K562 (cell line): ENCODE data around the gene CACNA1I. TPM values are rescaled to one million over a fixed set of nuclear protein-coding genes. Genes with fewer than 3 reads are reported as not detected.

ENCODE experiments used
- ATAC-seq: fragments of 200-7000 bp; cut with Tn5 transposase; 3 replicates; pipeline ENCODE4 v1.9.1; 2020; ENCODE audit warnings: moderate library complexity
- BruUV-seq: library from RNA; stranded (reverse); fragments of 400-500 nt; replicated peaks from 2 replicates; lab custom pipeline; 2021; lab: Mats Ljungman, UMichigan
- CTCF ChIA-PET: fragments of 300-600 bp; formaldehyde crosslinking; extraction: SDS; loops from one replicate; lab custom pipeline; 2021; ENCODE audit warnings: low intra/inter-chr PET ratio; lab: Yijun Ruan, JAX
- POLR2A ChIA-PET: fragments of 300-600, 350-650 bp; sonication (Branson Sonifier 250); formaldehyde crosslinking; extraction: SDS; loops from one replicate; lab custom pipeline; 2021; ENCODE audit warnings: antibody characterized with exemption, inconsistent platforms; lab: Yijun Ruan, JAX
- DNase-seq, 4 experiments: peaks; one replicate each; pipeline versions ENCODE4 v3.0.0 to v3.0.0-alpha.2; 2011 to 2018; ENCODE audit warnings: low spot score in 3 of 4, mixed read lengths in 3 of 4; ENCODE audit errors: extremely low read depth in 1 of 4
- FAIRE-seq: peaks from 2 replicates; lab custom pipeline; 2011; peaks lifted over from hg19 to GRCh38; lab: Jason Lieb, UNC
- H2AFZ ChIP-seq: 2 replicates; pipeline ENCODE4 v1.6.0; 2011; ENCODE audit warnings: low read depth, low read length, control low read depth, inconsistent platforms
- H3K27ac ChIP-seq: fragments of 200-600 bp; 3 replicates; pipeline ENCODE4 v1.8.0; 2011; ENCODE audit warnings: low read depth, mild to moderate bottlenecking, control low read depth, inconsistent platforms, low read length, moderate library complexity, mixed read lengths; ENCODE audit errors: extremely low read depth
- H3K27me3 ChIP-seq, 2 experiments: fragments of 300-600 bp in 1 of 2; 2 replicates in 1 of 2; 3 replicates in 1 of 2; pipeline versions ENCODE4 v1.6.0 to v1.8.0; 2011; ENCODE audit warnings: inconsistent platforms in 2 of 2, low read length in 2 of 2, mild to moderate bottlenecking in 1 of 2, mixed read lengths in 1 of 2, moderate library complexity in 1 of 2; ENCODE audit not compliant: control insufficient read depth in 2 of 2, insufficient read depth in 2 of 2
- H3K36me3 ChIP-seq: fragments of 300-600 bp; 3 replicates; pipeline ENCODE4 v1.8.0; 2011; ENCODE audit warnings: mild to moderate bottlenecking, low read length, inconsistent platforms; ENCODE audit not compliant: control insufficient read depth, insufficient read depth
- H3K4me1 ChIP-seq, 2 experiments: fragments of 200-600 bp in 1 of 2; replicated peaks in 1 of 2; 2 replicates in 1 of 2; 3 replicates in 1 of 2; pipeline versions ENCODE4 v1.5.1 to v1.8.0; 2011; ENCODE audit warnings: inconsistent platforms in 2 of 2, low read length in 2 of 2, mild to moderate bottlenecking in 1 of 2, mixed read lengths in 1 of 2, moderate library complexity in 1 of 2; ENCODE audit not compliant: control insufficient read depth in 2 of 2, insufficient read depth in 2 of 2
- H3K4me2 ChIP-seq: 2 replicates; pipeline ENCODE4 v1.6.1; 2011; ENCODE audit warnings: low read length, control low read depth, inconsistent platforms, mixed read lengths; ENCODE audit not compliant: insufficient read depth
- H3K4me3 ChIP-seq: fragments of 200-600 bp; sonication (generic), shearing (Covaris generic); 2 replicates; pipeline ENCODE4 v1.5.1; 2016; ENCODE audit warnings: control low read depth, inconsistent platforms
- H3K79me2 ChIP-seq: fragments of 200-600 bp; 3 replicates; pipeline ENCODE4 v1.8.0; 2011; ENCODE audit warnings: low read length, inconsistent platforms; ENCODE audit not compliant: control insufficient read depth, insufficient read depth
- H3K9ac ChIP-seq, 2 experiments: 2 replicates each; pipeline versions ENCODE4 v1.6.0 to v1.6.1; 2011; ENCODE audit warnings: low read depth in 2 of 2, low read length in 2 of 2, control low read depth in 1 of 2, inconsistent platforms in 1 of 2, mild to moderate bottlenecking in 1 of 2, mixed read lengths in 1 of 2; ENCODE audit not compliant: insufficient read depth in 1 of 2
- H3K9me1 ChIP-seq: one replicate; pipeline ENCODE4 v1.6.0; 2011; ENCODE audit warnings: inconsistent platforms, mild to moderate bottlenecking, low read length, moderate library complexity; ENCODE audit not compliant: control insufficient read depth, insufficient read depth
- H3K9me3 ChIP-seq: replicated peaks from 2 replicates; pipeline ENCODE4 v1.5.1; 2011; ENCODE audit warnings: low read depth, low read length, inconsistent platforms; ENCODE audit not compliant: control insufficient read depth, insufficient read depth
- H4K20me1 ChIP-seq: replicated peaks from 2 replicates; pipeline ENCODE4 v1.6.1; 2011; ENCODE audit warnings: low read length, inconsistent platforms, mixed read lengths; ENCODE audit not compliant: control insufficient read depth, insufficient read depth
- EGR1 ChIP-seq: fragments of 450-650 bp; conservative IDR thresholded peaks from 2 replicates; pipeline ENCODE4 v1.6.1; 2017; ENCODE audit warnings: mild to moderate bottlenecking
- JUND ChIP-seq, 2 experiments: IDR thresholded peaks; 2 replicates in 1 of 2; 3 replicates in 1 of 2; pipeline ENCODE4 v1.6.1; 2011; ENCODE audit warnings: borderline replicate concordance in 2 of 2, low read depth in 2 of 2, low read length in 2 of 2, improper control_type of control experiment in 1 of 2, missing biosample characterization in 1 of 2, missing genetic modification characterization in 1 of 2, missing genetic modification reagents in 1 of 2
- SETDB1 ChIP-seq: IDR thresholded peaks from one replicate; pipeline ENCODE4 v1.6.1; 2012; ENCODE audit warnings: low read length, control low read depth, inconsistent platforms
- TCF15 ChIP-seq: fragments of 250-450 bp; sonication (Bioruptor Pico); IDR thresholded peaks from 2 replicates; pipeline ENCODE4 v1.8.0; 2022; ENCODE audit warnings: moderate library complexity, mild to moderate bottlenecking, inconsistent platforms
- ZKSCAN1 ChIP-seq: fragments of 150-350 bp; IDR thresholded peaks from 2 replicates; pipeline ENCODE4 v1.6.1; 2016; ENCODE audit warnings: low read depth, low read length
- ZNF347 ChIP-seq: fragments of 450-650 bp; formaldehyde crosslinking; IDR thresholded peaks from 2 replicates; pipeline ENCODE4 v1.4.0; 2020; ENCODE audit warnings: low read depth, mild to moderate bottlenecking, moderate library complexity
- WGBS: fragments of 100-300 bp; shearing (Covaris generic); methylation state at CpG from one replicate; pipeline ENCODE4 v1.1.6; 2016; ENCODE audit warnings: low coverage, mixed read lengths; ENCODE audit not compliant: insufficient coverage; ENCODE audit errors: missing lambda C conversion rate; 5-methylcytosine and 5-hydroxymethylcytosine counted together
- in situ Hi-C: fragments of 300-500 bp; cut with MboI; formaldehyde crosslinking; loops from 4 replicates; pipeline ENCODE4 v1.15.0; 2018; ENCODE audit warnings: inconsistent platforms, mixed read lengths
- intact Hi-C: fragments of 100-400 bp; cut with micrococcal nuclease; formaldehyde crosslinking; loops from 2 replicates; pipeline ENCODE4 v1.14.2; 2022
- polyA plus RNA-seq, 8 experiments: library from polyadenylated mRNA; depleted of rRNA in 4 of 8; stranded (reverse) in 5 of 8; unstranded in 3 of 8; fragments of >200 nt; fragmentation: Nextera tagmentation in 2 of 8; fragmentation: Illumina TruSeq in 1 of 8; extraction: Ambion mirVana in 2 of 8; extraction: Trizol in 1 of 8; gene quantifications; 2 replicates each; pipeline versions ENCODE4 v1.2.1 to v1.2.3, GENCODE V29; 2011 to 2014; ENCODE audit warnings: inconsistent platforms in 1 of 8, missing spikeins in 1 of 8
- total RNA-seq, 7 experiments: library from RNA; depleted of rRNA in 6 of 7; stranded (reverse); fragments of >200 nt in 6 of 7; fragmentation: Illumina TruSeq in 2 of 7; extraction: Trizol in 2 of 7; gene quantifications; 2 replicates each; pipeline versions ENCODE4 v1.2.1 to v1.2.3, GENCODE V29; 2011 to 2021; ENCODE audit warnings: low replicate concordance in 1 of 7

CACNA1I gene
- total and polyA plus RNA-seq, 9 of the 15 experiments (the other 6 are each of a cell fraction or from before 2014, with no cell fraction given): 0.01 to 0.79 (median 0.32) TPM; not detected in 1

GRCh38 chr22:39652990-39653786 is 82.6 kb downstream of the CACNA1I start:
- no peak overlapping the region for H3K4me2 ChIP-seq
- peak overlapping the region in 1 of 2 experiments; percentile 35; a peak in 2 of 4 replicates for H3K9ac ChIP-seq
- CTCF ChIA-PET: no interaction called here
- 70% methylated on average over 9 of the region's 16 CpGs for WGBS
- BruUV-seq: no TSS peak
- no peak overlapping the region for H3K4me3 ChIP-seq
- ATAC-seq (no peak), FAIRE-seq (no peak), DNase-seq (no peak)
- intact Hi-C loops: no loop called here
- H3K27ac ChIP-seq: no peak overlapping the region
- H3K4me1 ChIP-seq: peaks cover 14 to 38% of the 10 kb centered on the region in 2 experiments; a peak in 4 of 5 replicates
- in situ Hi-C loops: no loop called here
- no peaks in the 10 kb centered on the region for H3K27me3 ChIP-seq
- TF ChIP-seq SETDB1 (no peak), ZNF347 (CRISPR knock-in tag) (no peak), TCF15 (CRISPR knock-in tag) (no peak), EGR1 (0 out of 2 replicates have a peak, but pooled peaks have one; percentile 17), JUND (IDR thresholded peaks at IDR 0.05; ENCODE audit: borderline replicate concordance, low read depth, low read length) (peak; percentile 28; the same call in 1 of the 2 replicates), JUND (tag; IDR thresholded peaks at IDR 0.05; ENCODE audit: borderline replicate concordance, low read depth, low read length) (no peak), ZKSCAN1 (peak; percentile 95)
- no peaks in the 10 kb centered on the region for H3K36me3 ChIP-seq
- H4K20me1 ChIP-seq: no peaks in the 10 kb centered on the region
- H3K9me1 ChIP-seq: no peaks in the 10 kb centered on the region
- H3K79me2 ChIP-seq: no peaks in the 10 kb centered on the region
- no peaks in the 10 kb centered on the region for H3K9me3 ChIP-seq
- H2AFZ ChIP-seq: no peak overlapping the region
- POLR2A ChIA-PET: no interaction called here
